HG03280 (cell line): ENCODE results near the gene RAD23A.

Experiments used
- ATAC-seq: cut with Tn5 transposase; IDR thresholded peaks from one replicate; pipeline ENCODE4 v1.9.1; 2021; ENCODE audit warnings: mild to moderate bottlenecking, moderate library complexity; ENCODE audit not compliant: unreplicated experiment

The RAD23A gene

DNA sequence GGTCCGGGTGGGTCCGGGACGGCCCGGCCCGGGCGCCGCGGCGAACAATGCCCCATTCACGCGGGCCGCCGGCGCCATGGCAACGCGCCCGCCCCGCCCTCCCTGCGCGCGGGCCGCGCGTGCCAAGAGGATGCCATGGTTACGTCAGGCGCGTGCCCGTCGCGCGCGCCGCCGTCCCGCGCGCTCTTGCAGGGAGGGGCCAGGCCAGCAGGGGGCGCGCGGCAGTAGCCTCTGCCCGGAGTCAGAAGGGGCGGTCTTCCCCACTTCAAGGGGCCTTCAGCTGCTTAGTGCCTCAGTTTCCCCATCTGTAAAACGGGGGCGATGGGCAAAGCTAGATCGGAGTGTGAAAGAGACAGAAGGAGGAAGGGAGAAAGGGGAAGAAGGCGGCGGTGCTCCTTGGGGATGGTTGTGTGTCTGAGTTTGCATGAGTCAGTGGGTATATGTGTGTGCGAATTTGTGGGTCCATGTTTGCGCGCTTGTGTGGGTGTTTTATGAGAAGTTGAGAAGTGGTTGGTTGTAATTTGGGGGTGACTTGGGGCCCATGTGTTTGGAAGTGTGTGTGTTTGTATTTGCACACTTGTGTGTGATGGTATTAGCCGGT lies 38.0 kb downstream of the RAD23A start:
- ATAC-seq, result peak; percentile 75

DNA sequence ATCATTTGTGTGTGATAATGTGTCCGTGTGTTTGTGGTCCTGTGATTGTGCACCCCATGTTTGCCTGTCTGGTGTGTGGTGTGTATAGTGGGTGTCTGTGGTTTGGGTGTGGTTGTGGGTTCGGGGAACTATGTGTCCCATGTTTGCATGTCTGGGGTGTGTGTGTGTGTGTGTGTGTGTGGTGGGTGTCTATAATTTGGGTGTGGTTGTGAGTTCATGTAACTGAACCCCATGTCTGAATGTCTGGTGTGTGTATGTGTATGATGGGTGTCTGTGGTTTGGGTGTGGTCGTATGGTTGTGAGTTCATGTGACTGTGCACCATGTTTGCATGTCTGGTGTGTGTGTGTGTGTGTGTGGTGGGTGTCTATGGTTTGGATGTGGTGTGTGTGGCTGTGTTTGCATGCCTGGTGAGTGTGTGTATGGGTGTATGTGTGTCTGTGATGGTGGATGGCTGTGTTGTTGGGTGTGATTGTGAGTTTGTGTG lies 38.5 kb downstream of the RAD23A start:
- ATAC-seq, result no peak

DNA sequence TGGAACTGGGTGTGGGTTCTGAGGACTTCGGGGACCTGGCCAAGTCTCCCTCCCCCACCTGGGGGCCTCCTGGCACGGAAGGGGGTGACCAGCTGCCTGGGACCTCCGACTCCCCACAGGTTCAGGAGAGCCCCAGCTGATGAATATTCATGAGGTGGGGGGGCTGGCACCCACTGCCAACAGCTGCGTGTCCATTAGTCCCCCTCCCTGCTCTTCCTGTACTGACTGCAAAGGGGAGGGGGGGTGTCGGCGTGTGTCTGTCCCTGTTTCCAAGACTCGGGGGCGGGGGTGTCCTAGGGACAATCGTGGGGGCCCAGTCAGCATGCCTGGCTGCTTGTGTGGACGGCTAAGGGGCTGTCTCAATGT lies 39.0 kb downstream of the RAD23A start:
- no peak for ATAC-seq

DNA sequence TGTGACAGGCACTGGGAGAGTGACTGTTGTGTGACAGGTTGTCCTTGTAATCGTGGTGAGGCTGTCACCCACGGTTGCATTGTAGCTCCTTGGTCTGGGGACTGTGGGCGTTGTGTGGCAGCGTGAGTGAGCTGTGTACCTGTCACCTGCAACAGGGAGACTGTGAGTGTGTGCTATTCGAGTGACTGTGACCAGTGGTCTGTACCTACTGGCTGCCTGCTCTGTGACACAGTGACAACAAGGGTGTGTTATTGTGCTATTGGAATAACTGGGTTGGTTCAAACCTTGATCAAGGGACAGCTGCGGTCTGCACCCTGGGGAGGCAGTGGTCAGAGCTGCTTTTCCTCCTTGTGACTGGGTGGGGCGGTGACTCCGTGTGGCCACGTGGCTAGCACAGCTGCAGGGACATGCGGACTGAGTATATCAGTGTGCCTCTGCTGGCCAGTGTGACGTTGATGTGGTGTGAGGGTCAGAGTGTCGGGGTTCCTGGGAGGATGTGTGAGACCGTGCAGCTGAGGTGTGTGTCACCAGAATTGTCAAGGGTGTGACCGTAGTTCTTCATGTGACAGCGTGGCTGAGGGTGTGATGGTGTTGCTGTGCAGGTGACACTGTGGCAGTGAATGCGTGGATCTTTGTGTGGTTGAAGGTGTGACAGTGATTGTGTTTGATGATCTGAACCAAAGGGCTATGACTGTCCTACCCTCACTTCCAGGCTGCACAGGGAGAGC lies 39.6 kb downstream of the RAD23A start:
- ATAC-seq, result no peak

DNA sequence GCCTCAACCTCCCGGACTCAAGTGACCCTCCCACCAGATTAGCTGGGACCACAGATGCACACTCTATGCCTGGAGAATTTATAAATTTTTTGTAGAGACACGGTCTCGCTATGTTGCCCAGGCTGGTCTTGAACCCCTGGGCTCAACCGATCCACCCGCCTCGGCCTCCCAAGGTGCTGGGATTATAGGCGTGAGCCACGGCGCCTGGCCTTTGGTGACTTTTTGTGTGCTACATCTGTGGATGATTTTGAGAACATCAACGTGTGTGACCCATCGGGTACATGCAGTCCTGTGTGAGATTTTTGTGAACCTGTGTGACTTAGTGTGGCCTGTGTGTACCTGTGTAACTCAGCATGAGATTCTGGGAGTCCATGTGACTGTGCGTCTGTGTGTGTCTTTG lies 41.1 kb downstream of the RAD23A start:
- ATAC-seq, result no peak

DNA sequence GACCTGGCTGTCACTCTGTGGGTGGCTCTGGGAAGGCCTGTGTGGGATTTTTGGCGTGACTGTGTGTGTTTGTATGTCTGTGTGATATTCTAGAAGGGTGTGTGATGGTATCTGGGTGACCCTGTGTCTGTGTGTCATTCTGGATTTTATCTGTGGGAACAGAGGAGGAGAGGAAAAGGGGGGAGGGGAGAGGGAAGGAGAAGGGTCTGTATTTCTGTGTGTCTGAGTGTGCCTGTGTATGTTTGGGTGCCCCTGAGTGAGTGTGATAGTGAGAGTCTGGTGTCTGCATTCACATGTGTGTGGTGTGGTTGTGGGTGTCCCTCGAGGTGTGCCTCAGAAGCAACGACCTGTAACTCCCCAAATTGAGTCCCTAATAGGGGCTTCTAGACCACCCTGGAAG lies 41.5 kb downstream of the RAD23A start:
- no peak for ATAC-seq

DNA sequence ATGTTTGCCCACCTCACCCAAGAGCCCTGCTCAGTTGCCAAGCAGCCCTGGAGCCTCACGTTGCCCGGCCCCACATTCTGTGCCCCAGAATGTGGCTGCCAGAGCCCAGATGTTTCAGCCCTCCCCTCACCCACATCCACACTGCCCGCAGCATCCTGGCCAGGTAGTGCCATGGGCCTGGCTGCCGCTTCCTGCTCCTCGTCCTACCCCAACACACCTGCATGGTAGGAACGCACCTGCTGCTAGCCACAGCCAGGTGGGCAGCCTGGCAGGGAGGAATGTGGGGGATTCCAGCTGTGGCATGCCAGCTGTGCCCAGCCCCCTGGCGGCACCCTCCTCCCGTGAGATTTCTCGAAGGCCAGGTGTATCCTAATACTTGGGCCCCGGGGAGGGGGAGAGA lies 42.1 kb downstream of the RAD23A start:
- no peak for ATAC-seq

DNA sequence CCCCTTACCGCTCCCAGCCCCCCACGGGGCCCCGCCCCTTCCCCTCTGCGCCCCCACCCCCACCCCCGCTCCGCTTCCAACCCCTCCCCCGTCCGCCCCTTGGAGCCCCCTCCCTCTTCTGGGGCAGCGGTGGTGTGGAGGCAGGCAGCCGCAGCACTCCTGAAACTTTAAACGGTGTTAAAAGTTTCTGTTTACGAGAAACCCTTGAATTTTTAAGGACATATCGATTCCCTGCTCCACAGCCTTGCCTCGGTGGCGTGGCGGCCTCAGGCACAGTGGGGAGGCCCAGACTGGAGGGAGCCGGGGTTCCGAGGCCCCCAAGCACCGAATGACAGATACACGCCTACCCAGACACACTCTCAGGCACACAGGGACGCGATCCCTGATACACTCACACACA lies 44.8 kb downstream of the RAD23A start:
- no peak for ATAC-seq

DNA sequence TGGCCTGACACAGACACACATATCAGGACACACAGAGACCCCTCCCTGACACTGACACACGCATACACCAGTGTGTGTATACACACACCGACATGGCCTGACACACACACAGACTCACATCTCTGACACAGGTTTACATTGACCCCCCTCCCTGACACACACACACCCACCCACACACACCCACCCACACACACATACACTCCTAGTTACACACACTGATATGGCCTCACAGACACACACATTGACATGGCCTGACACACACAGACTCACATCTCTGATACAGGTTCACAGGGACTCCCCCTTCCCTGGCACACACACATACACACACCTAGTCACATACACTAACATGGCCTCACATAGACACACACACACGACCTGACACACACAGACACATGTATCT lies 45.2 kb downstream of the RAD23A start:
- no peak for ATAC-seq

DNA sequence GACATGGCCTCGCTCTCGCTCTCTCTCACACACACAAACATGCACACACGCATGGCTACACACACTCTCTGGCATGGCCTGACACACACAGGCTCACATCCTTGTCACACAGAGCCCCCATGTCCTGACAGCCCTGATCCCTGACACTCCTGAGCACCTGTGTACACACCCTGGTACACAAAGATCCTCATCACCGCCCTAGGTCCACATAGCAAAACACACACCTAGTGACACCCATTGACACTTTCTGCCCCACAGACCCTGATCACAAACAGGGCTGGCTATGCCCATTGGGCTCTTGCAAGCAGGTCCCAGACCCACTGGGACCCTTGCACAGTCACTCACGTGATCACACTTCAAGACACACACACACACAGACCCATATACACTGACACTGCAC lies 45.6 kb downstream of the RAD23A start:
- no peak for ATAC-seq

DNA sequence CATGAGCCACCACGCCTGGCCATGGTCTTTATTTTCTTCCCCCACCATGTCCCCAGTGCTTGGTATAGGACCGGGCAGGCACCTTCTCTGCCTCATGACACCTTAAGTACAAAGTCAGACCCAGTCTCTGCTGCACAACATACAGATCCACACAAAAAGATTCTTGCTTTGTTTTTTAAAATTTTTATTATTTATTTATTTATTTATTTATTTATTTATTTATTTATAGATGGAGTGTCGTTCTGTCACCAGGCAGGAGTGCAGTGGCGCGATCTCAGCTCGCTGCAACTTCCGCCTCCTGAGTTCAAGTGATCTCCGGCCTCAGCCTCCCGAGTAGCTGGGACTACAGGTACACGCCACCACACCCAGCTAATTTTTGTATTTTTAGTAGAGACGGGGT lies 47.1 kb downstream of the RAD23A start:
- no peak for ATAC-seq

DNA sequence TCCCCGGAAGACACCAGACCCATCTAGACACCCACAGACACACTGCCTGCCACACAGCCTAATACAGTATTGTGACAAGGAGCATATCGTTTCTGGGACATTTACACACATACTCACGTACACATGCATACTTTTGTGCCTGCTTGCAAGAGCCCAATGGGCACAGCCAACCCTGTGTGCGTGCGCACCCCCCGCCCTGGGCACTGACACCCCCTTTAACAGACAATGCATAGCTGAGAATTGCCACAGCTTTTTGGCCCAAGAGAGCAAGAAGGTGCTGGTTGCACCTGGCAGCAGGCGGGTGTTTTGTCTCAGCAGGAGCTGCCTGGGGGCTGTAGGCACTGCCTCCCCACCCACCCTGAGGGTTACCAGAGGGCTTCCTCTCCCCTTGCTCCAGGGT lies 47.9 kb downstream of the RAD23A start:
- no peak for ATAC-seq

DNA sequence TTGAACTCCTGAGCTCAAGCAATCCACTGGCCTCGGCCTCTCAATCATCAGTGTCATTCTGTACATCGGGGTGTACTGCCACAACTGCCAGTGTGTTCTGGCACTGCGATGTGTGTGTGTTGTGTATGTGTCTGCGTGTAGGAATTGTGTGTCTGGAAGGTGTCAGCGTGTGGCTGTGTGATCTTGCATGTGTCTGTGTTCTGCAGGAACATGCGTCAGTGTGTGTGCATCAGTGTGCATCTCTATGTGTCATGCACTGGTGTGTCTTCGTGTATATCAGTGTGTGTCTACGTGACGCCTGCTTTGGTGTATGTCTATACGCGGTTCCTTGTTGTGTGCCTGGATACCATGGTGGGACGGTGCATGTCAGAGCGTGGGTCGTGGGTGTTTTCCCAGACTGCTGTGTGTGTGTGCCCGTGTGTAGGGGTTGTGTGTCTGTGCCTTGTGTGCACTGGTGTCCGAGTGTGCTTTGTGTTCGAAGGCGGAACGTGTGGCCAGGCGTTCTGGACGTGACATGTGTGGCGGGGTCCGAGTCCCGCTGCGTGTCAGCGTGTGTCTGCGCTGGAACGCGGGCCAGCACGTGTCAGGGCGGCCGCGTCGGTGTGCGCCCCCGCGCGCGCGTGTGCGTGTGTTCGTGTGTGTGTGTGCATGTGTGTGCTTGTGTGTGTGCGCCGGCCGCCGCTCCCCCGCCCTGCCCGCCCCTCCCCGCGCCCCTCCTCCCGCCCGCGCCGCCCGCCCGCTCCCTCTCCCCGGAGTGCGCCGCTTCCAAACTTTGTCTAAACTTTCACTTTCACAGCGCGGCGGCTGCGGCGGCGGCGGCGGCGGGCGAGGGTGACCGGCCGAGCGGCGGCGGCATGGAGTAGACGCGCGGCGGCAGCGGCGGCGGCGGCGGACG lies 49.3 kb downstream of the RAD23A start, which contains the start of gene NFIX:
TSS of gene NFIX (plus strand) at position 775 of the 895 bp plus-strand sequence. CDS start 363 bp downstream, outside the sequence.
- no peak for ATAC-seq

DNA sequence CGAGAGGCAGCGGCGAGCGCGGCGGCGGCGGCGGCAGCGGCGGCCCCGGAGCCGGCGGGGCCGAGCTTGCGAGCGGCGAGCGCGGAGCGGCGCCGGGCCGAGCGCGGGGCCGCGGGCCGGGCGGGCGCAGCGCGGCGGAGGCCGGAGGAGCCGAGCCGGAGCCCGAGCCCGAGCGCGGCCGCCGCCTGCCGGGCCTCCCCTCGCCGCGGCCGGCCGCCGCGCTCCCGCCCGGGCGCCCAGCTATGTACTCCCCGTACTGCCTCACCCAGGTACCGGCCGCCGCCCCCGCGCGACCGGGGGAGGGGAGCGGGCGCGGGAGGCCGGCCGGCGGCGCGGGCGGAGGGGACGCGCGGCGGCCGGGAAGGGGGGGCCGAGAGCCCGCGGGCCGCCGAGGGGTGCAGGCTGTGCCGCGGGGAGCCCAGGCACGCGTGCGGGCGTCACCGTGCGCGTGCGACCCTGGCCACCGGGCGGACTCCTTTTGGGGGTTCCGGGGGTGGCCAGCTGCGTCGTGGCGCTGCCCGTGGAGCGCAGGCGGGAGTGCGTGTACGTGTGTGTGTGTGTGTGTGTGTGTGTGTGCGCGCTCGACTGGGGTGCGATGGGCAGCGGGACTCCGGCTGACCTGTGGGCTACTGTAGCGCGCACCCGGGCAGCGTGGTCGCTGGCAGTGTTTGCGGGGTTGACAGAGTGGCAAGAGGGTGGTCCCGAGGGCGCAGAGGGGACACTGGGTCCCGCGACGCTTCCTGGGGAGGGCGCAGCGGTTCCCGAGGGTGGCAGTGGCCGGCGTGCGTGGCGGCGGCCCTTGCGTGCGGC lies 50.1 kb downstream of the RAD23A start:
- ATAC-seq, result no peak

DNA sequence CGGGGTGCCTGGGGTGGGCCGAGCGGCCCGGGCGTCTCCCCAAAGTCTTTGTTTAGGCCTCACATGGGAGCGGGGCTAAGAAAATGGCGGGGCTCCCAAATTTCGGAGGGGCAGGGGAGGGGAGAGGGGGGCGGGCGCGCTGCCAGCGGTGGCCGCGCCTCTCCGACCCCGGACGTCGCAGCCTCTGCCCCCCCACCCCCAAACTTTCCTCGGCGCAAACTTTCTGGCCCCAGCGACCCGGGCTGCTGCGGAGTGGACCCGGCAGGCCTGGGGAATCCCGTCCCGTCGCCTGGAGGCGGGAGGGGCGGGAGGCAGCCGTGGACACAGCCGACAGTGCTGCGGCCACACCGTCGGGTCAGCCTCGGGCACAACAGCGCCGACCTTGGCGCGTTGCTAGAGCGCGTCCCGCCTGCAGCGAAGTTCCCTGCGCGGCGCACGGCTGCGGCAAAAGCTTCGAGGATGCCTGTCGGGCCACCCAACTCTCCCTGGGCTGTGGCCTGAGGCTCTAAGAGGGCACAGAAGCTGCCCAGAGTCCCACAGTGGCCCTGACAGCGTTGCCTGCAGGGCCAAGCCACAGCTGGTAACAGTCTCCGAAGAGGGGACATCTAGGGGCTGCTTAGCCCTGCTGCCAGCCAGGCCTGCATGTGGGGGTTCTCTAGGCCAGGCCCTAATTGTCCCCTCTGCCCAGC lies 50.9 kb downstream of the RAD23A start:
- ATAC-seq, result no peak

DNA sequence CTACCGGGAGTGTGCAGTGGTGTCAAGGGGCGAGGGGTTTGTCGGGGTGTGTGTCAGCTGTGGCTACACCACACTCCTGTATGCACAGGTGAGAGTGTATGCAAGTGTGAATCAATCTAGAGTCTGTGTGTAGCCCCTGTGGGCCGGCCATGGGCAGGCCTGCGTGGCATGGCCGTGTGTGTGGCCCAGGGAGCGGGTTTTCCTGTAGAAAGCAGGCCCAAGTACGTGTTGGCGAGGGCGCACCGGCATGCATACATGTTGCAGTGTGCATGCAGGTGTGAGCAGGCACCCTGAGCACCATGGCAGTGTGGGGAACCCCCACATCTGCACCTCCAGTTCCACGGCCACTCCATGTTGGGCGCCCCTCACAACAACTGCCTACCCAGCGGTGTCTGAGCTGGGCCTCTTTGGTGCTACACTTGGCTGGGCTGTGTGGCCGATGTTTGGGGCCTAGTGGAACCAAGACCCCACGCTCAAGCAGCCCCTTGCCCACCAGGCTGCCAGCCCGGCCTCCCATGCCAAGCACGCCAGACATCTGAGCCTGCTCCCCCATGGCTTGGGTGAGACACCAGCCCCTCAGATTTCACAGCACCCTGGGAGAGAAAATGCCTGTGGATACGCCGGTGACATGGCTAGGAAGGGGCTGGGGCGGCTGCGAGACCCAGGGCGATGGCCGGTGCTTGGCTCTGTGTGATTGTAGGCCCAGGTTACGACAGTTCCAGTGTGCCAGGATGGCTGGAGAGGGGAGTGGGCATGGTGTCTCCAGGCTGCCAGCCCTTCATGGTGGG lies 51.7 kb downstream of the RAD23A start:
- ATAC-seq, result no peak

DNA sequence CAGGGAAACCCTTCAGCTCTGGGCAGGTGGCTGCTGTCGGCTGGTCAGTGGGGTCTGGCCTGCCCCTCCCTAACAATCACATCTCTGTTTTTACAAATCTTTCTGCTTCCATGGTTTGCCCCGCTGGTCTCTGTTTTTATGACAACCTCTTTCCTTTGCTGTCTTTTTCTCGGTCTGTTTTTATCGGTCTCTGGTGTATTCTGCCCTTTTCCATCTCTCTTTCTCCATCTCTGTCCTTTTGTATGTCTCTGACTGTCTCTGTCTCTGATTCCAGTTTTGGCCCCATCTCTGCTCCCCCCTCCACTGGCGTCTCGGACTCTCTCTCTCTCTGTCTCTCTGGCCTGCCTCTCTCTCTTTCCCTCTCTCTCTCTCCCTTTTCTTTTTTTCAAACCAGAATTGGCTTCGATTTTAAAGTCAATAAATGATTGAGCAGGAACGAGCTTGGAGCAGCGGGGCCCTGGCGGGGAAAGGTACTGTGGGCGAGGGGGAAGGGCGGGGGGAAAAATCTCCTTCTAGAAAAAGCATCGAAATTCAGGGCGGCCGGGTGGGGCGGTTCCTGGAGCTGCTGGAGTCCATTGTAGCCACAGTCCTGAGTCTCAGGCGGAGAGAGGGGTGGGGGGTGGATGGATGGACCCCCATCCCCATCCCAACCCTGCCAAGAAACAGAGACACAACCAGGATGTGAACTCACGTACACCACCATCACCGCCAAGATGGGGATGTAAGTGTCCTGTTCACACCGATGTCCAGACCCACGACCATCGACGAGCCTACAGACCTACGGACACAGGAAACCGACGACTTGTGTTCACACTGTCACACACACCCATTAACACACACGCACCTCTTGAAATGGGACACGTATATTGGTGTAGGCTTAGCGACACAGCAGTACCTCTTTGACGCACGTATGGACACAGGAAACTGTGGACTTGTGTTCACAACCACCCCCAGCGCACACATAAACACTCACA lies 52.6 kb downstream of the RAD23A start:
- no peak for ATAC-seq

DNA sequence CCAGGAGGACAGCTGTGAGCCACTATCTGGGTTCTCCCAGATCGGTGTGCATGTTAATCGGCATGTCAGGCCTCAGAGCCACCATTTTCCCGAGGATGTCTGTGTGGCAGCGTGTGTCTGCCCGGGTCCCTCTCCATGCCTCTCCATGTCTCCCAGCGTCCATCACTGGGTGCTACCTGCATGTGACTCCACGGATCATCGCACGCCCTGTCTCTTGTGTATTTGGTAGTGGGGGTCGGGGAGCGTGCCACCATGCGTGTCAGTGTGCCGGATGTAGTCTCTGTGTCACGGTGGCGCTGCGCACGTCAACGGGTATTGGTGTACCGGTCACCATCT lies 55.5 kb downstream of the RAD23A start:
- no peak for ATAC-seq
